ENCODE measurements around the gene TEDC2. TPM values are rescaled to one million over a fixed set of nuclear protein-coding genes. Genes with fewer than 3 reads are reported as not detected.
A peak's percentile ranks its signal among the peaks of the same experiment; 100 is the strongest.

Gene TEDC2
- total RNA-seq, 1 experiment from 2014 or later: 35.5 TPM

DNA sequence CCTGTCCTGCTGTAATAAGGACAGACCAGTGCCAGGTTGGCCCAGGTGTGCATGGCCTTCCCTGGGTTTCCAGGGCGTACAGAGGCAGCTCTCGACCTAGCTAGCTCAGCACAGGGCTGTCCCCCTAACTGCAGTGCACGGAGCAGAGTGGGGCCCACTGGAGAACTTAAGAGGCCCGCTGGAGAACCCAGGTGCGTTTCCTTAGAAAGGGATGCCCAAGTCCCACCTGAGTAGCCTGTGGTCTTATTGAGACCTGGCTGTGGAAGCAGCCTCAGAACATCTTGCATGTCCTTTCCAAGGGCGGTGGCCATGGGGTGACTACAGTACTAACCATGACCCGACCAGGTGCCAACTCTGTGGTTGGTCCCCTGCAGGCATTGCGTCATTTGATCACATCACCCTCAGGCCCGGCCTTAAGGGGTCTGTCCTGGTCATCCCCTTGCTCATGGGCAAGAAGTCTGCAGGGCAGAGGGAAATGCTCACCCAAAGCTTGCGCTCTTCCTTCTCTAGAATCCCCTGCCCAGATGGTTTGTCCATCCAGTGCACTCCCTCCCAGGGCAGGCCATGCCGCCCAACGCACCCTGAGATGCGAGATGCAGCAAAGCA is 34.0 kb upstream of the TEDC2 start:
- Histone ChIP-seq H3K4me2 (ENCODE audit: low read length) (no peak overlapping the region), H3K9ac (ENCODE audit: low read length) (no peak overlapping the region), H3K4me3 (ENCODE audit: low read length) (no peak overlapping the region), H3K9me2 (replicated peaks; ENCODE audit: low read length) (no peaks in the 10 kb centered on the region), H2AFZ (ENCODE audit: low read length) (no peak overlapping the region), H3K27ac (ENCODE audit: low read length) (no peak overlapping the region), H3K36me3 (ENCODE audit: low read depth, low read length) (no peaks in the 10 kb centered on the region), H3K27me3 (ENCODE audit: low read length) (no peaks in the 10 kb centered on the region), H4K20me1 (ENCODE audit: low read length) (peaks cover 5% of the 10 kb centered on the region; the same call in 1 of the 2 replicates), H3K4me1 (ENCODE audit: insufficient read depth, low read length) (peaks cover 9% of the 10 kb centered on the region), H3K79me2 (ENCODE audit: low read length) (peaks cover 16% of the 10 kb centered on the region), H3F3A (ENCODE audit: low read length, unreplicated experiment) (no peaks in the 10 kb centered on the region), H3K9me3 (ENCODE audit: low read length) (no peaks in the 10 kb centered on the region)
- CTCF ChIA-PET: no interaction called here
- no peak for ATAC-seq
- intact Hi-C loops (cut with micrococcal nuclease): no loop called here
- no peak for DNase-seq
- TF ChIP-seq, protein P1, sequence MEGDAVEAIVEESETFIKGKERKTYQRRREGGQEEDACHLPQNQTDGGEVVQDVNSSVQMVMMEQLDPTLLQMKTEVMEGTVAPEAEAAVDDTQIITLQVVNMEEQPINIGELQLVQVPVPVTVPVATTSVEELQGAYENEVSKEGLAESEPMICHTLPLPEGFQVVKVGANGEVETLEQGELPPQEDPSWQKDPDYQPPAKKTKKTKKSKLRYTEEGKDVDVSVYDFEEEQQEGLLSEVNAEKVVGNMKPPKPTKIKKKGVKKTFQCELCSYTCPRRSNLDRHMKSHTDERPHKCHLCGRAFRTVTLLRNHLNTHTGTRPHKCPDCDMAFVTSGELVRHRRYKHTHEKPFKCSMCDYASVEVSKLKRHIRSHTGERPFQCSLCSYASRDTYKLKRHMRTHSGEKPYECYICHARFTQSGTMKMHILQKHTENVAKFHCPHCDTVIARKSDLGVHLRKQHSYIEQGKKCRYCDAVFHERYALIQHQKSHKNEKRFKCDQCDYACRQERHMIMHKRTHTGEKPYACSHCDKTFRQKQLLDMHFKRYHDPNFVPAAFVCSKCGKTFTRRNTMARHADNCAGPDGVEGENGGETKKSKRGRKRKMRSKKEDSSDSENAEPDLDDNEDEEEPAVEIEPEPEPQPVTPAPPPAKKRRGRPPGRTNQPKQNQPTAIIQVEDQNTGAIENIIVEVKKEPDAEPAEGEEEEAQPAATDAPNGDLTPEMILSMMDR (conservative IDR thresholded peaks at IDR 0.05; ENCODE audit: low read depth, low read length): no peak
- TF ChIP-seq EZH2phosphoT487 (IDR thresholded peaks at IDR 0.05; ENCODE audit: borderline replicate concordance, low read length) (no peak), EZH2 (IDR thresholded peaks at IDR 0.05; ENCODE audit: low read length, unreplicated experiment) (no peak)
- BruUV-seq (replicated peaks): no TSS peak
- POLR2A ChIA-PET (ENCODE audit: unreplicated experiment): no interaction called here

DNA sequence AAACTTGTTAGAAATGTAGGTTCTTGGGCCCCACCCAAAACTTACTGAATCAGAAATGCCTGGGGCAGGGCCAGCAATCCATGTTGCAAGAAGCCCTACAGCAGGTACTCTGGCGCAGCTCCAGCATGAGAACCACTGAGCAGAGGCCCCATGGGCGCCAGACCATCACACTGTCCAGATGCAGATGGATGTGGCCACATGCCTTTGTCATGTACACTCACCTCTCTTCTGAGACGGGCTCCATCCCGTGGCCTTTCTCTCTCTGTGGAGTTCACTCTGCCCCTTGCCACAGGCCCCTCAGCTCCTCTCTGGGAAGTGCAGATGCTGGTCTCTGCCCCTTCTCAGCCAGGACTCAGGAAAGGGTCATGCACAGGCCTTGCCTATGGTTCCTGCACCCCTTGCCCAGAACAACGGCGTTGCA is 33.0 kb upstream of the TEDC2 start:
- ATAC-seq (no peak), DNase-seq (peak; percentile 41)
- Histone ChIP-seq H3K27ac (ENCODE audit: low read length) (no peak overlapping the region), H3K9ac (ENCODE audit: low read length) (no peak overlapping the region), H3K4me3 (ENCODE audit: low read length) (no peak overlapping the region), H3K4me1 (ENCODE audit: insufficient read depth, low read length) (peaks cover 13% of the 10 kb centered on the region), H4K20me1 (ENCODE audit: low read length) (peaks cover 8% of the 10 kb centered on the region; the same call in 1 of the 2 replicates), H3F3A (ENCODE audit: low read length, unreplicated experiment) (no peaks in the 10 kb centered on the region), H3K9me3 (ENCODE audit: low read length) (no peaks in the 10 kb centered on the region), H3K36me3 (ENCODE audit: low read depth, low read length) (0 out of 2 replicates have a peak, but pooled peaks cover under 1% of the 10 kb centered on the region), H3K9me2 (replicated peaks; ENCODE audit: low read length) (no peaks in the 10 kb centered on the region), H3K27me3 (ENCODE audit: low read length) (no peaks in the 10 kb centered on the region), H2AFZ (ENCODE audit: low read length) (no peak overlapping the region), H3K79me2 (ENCODE audit: low read length) (peaks cover 26% of the 10 kb centered on the region), H3K4me2 (ENCODE audit: low read length) (no peak overlapping the region)
- ChIA-PET CTCF (no interaction called here), POLR2A (ENCODE audit: unreplicated experiment) (no interaction called here)
- intact Hi-C loops (cut with micrococcal nuclease): no loop called here
- BruUV-seq (replicated peaks): no TSS peak
- TF ChIP-seq EZH2phosphoT487 (IDR thresholded peaks at IDR 0.05; ENCODE audit: borderline replicate concordance, low read length) (no peak), EZH2 (IDR thresholded peaks at IDR 0.05; ENCODE audit: low read length, unreplicated experiment) (no peak)
- TF ChIP-seq, protein P1 (conservative IDR thresholded peaks at IDR 0.05; ENCODE audit: low read depth, low read length): no peak

DNA sequence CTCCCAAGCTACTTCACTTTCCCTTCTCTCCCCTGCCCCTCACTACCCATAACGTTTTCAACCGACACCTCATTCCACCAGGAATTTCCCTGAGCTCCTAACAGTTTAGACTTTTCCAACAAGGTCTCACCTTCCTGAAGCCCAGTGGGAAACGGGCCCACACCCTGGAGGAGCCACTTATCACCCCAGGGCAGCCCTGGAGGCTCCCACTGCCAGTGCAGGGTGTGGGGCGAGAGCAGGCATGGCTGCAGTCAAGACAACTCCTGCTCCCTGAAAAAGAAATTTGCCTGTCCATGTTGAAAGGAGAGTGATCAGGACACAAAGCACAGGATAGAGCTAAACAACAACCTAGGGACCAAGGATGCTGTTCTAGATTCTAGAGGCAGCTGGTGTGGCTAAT is 32.4 kb upstream of the TEDC2 start:
- Histone ChIP-seq H3K27ac (ENCODE audit: low read length) (no peak overlapping the region), H3K79me2 (ENCODE audit: low read length) (peaks cover 32% of the 10 kb centered on the region), H2AFZ (ENCODE audit: low read length) (no peak overlapping the region), H3K9me2 (replicated peaks; ENCODE audit: low read length) (no peaks in the 10 kb centered on the region), H3K4me3 (ENCODE audit: low read length) (no peak overlapping the region), H3K4me2 (ENCODE audit: low read length) (no peak overlapping the region), H3K36me3 (ENCODE audit: low read depth, low read length) (peaks cover 6% of the 10 kb centered on the region; the same call in 1 of the 2 replicates), H3K9me3 (ENCODE audit: low read length) (no peaks in the 10 kb centered on the region), H3K4me1 (ENCODE audit: insufficient read depth, low read length) (peaks cover 13% of the 10 kb centered on the region), H4K20me1 (ENCODE audit: low read length) (peaks cover 8% of the 10 kb centered on the region; the same call in 1 of the 2 replicates), H3F3A (ENCODE audit: low read length, unreplicated experiment) (no peaks in the 10 kb centered on the region), H3K27me3 (ENCODE audit: low read length) (no peaks in the 10 kb centered on the region), H3K9ac (ENCODE audit: low read length) (no peak overlapping the region)
- POLR2A ChIA-PET (ENCODE audit: unreplicated experiment): no interaction called here
- CTCF ChIA-PET: no interaction called here
- intact Hi-C loops (cut with micrococcal nuclease): no loop called here
- no peak for ATAC-seq
- no peak for DNase-seq
- no TSS peak for BruUV-seq (replicated peaks)
- TF ChIP-seq EZH2phosphoT487 (IDR thresholded peaks at IDR 0.05; ENCODE audit: borderline replicate concordance, low read length): no peak
- TF ChIP-seq, protein P1 (conservative IDR thresholded peaks at IDR 0.05; ENCODE audit: low read depth, low read length): no peak
- TF ChIP-seq EZH2 (IDR thresholded peaks at IDR 0.05; ENCODE audit: low read length, unreplicated experiment): no peak

Measured in PC-3 (cell line).